ENCODE data around the gene ILKAP.

- TF ChIP-seq BHLHE40 (IDR thresholded peaks at IDR 0.05; ENCODE audit: low read depth, low read length) (no peak), CTCF (IDR thresholded peaks at IDR 0.05) (no peak), RAD21 (conservative IDR thresholded peaks at IDR 0.05 in 1 of 2, IDR thresholded peaks at IDR 0.05 in 1 of 2) (no peak), POLR2A (IDR thresholded peaks at IDR 0.05; ENCODE audit: low read length) (no peak), RARB (CRISPR knock-in tag; IDR thresholded peaks at IDR 0.05) (no peak)
These were observed 35.1 kb downstream of the ILKAP start for GRCh38 chr2:238168196-238169047.
